ENCODE data around the gene LDLRAD3. TPM values are rescaled to one million over a fixed set of nuclear protein-coding genes. Genes with fewer than 3 reads are reported as not detected.

The LDLRAD3 gene
- total RNA-seq, 1 experiment from 2014 or later = 12.1 TPM

DNA sequence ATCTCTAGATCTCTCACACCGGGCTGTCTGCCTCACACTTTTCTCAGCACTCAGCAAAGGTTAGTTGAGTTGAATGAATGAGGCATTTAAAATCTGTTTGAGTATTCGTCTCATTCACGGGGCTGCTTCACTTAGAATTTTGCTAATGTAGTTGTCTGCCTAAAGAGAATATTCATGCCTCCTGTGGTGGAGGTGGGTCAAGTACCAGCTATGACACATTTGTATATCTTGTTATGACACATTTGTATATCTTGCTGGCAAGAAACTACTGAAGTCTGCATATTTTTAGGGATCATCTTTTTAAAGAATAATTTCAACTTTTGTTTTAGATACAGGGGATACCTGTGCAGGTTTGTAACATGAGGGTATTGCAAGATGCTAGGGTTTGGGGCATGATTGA, 43.1 kb downstream of the LDLRAD3 start:
- Histone ChIP-seq H3K56ac (ENCODE audit: insufficient read length, low read depth, low read length) (no peak overlapping the region), H3K79me1 (ENCODE audit: insufficient read depth, low read depth, low read length, poor library complexity, severe bottlenecking) (peaks cover 5% of the 10 kb centered on the region), H2BK15ac (ENCODE audit: low read depth, low read length) (no peak overlapping the region), H4K8ac (replicated peaks; ENCODE audit: insufficient read length, low read depth, low read length) (no peak overlapping the region), H3K23me2 (ENCODE audit: insufficient read length, low read depth, low read length, poor library complexity, severe bottlenecking) (no peaks in the 10 kb centered on the region), H3K4me2 (ENCODE audit: insufficient read depth, insufficient read length, low read length) (no peak overlapping the region), H3K27me3 (ENCODE audit: insufficient read depth, low read length) (no peaks in the 10 kb centered on the region), H3T11ph (ENCODE audit: low read length) (no peak overlapping the region), H2AFZ (ENCODE audit: low read length) (no peak overlapping the region), H2BK120ac (ENCODE audit: low read depth, low read length, poor library complexity, severe bottlenecking) (no peak overlapping the region), H4K20me1 (ENCODE audit: control insufficient read depth, insufficient read depth, insufficient read length) (no peaks in the 10 kb centered on the region), H2BK20ac (ENCODE audit: low read depth, low read length, poor library complexity, severe bottlenecking) (no peak overlapping the region), H2BK5ac (ENCODE audit: insufficient read length, low read length) (no peak overlapping the region), H3K4ac (ENCODE audit: low read depth, low read length) (no peak overlapping the region), H3K9ac (ENCODE audit: extremely low read depth, insufficient read length, low read length) (no peak overlapping the region), H3K9me3 (ENCODE audit: control insufficient read depth, low read depth, low read length) (peaks cover 6% of the 10 kb centered on the region), H3K79me2 (ENCODE audit: insufficient read depth, low read length) (peaks cover 4% of the 10 kb centered on the region; the same call in 1 of the 2 replicates), H3K27ac (ENCODE audit: insufficient read length, low read depth, low read length) (no peak overlapping the region), H2AK5ac (ENCODE audit: insufficient read length, low read length) (no peak overlapping the region), H4K91ac (ENCODE audit: insufficient read length, low read depth, low read length) (no peak overlapping the region), H2BK12ac (ENCODE audit: insufficient read length, low read depth, low read length) (no peak overlapping the region), H3K18ac (ENCODE audit: insufficient read length, low read depth, low read length) (no peak overlapping the region), H4K5ac (ENCODE audit: insufficient read length, low read depth, low read length) (no peak overlapping the region), H3K14ac (ENCODE audit: insufficient read depth, low read length) (no peak overlapping the region), H3K4me1 (ENCODE audit: insufficient read depth, low read length) (peaks cover 18% of the 10 kb centered on the region), H3K23ac (ENCODE audit: insufficient read length, low read depth, low read length) (no peak overlapping the region)
- H3K36me3 Mint-ChIP-seq (ENCODE audit: insufficient read depth in 1 of 3, low read depth in 3 of 3) = peaks cover 6 to 18% (median 17%) of the 10 kb centered on the region in 3 experiments
- peaks cover 23 to 26% of the 10 kb centered on the region in 2 experiments for H3K4me1 Mint-ChIP-seq
- no peaks in the 10 kb centered on the region for H3K27me3 Mint-ChIP-seq (ENCODE audit: low read depth)
- peak overlapping the region in 1 of 3 experiments; percentile 37; a peak in 3 of 7 replicates for H3K27ac Mint-ChIP-seq
- no CpG with 5 or more reads among the region's 3 CpGs for WGBS (ENCODE audit: extremely low coverage, insufficient read length, low lambda C conversion rate)
- TF ChIP-seq, protein P1, sequence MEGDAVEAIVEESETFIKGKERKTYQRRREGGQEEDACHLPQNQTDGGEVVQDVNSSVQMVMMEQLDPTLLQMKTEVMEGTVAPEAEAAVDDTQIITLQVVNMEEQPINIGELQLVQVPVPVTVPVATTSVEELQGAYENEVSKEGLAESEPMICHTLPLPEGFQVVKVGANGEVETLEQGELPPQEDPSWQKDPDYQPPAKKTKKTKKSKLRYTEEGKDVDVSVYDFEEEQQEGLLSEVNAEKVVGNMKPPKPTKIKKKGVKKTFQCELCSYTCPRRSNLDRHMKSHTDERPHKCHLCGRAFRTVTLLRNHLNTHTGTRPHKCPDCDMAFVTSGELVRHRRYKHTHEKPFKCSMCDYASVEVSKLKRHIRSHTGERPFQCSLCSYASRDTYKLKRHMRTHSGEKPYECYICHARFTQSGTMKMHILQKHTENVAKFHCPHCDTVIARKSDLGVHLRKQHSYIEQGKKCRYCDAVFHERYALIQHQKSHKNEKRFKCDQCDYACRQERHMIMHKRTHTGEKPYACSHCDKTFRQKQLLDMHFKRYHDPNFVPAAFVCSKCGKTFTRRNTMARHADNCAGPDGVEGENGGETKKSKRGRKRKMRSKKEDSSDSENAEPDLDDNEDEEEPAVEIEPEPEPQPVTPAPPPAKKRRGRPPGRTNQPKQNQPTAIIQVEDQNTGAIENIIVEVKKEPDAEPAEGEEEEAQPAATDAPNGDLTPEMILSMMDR (conservative IDR thresholded peaks at IDR 0.05) = no peak
- H3K4me3 Mint-ChIP-seq = no peak overlapping the region
- H3K9me3 Mint-ChIP-seq = peaks cover 10 to 24% of the 10 kb centered on the region in 2 experiments; a peak in 4 of 5 replicates
- DNase-seq = no peak
